Kidney capillary endothelial cell (primary cell): ENCODE data around the gene ADAM12.

Source experiments
- DNase-seq: peaks from one replicate; pipeline ENCODE4 v3.0.0-alpha.2; 2018; ENCODE audit warnings: low spot score

ADAM12 gene

GRCh38 chr10:126214021-126214420, 174.3 kb downstream of the ADAM12 start:
- no peak for DNase-seq

GRCh38 chr10:126212738-126213137, 175.5 kb downstream of the ADAM12 start:
- DNase-seq, result no peak

- DNase-seq, result no peak
Measured at GRCh38 chr10:126210051-126210651, 178.1 kb downstream of the ADAM12 start.

GRCh38 chr10:126209451-126209850, 178.8 kb downstream of the ADAM12 start:
- no peak for DNase-seq

- DNase-seq, result no peak
Measured at GRCh38 chr10:126208726-126209302, 179.5 kb downstream of the ADAM12 start.

GRCh38 chr10:126207851-126208250, 180.4 kb downstream of the ADAM12 start:
- no peak for DNase-seq

- no peak for DNase-seq
Measured at GRCh38 chr10:126207313-126207771, 180.9 kb downstream of the ADAM12 start.

- no peak for DNase-seq
Measured at GRCh38 chr10:126205486-126206205, 182.6 kb downstream of the ADAM12 start.

GRCh38 chr10:126204320-126204719, 184.0 kb downstream of the ADAM12 start:
- DNase-seq, result no peak

- DNase-seq, result no peak
Measured at GRCh38 chr10:126203746-126204145, 184.5 kb downstream of the ADAM12 start.

GRCh38 chr10:126201603-126202002, 186.7 kb downstream of the ADAM12 start:
- no peak for DNase-seq

GRCh38 chr10:126199221-126199998, 188.9 kb downstream of the ADAM12 start:
- no peak for DNase-seq

GRCh38 chr10:126198681-126199080, 189.6 kb downstream of the ADAM12 start:
- no peak for DNase-seq

- DNase-seq, result no peak
Measured at GRCh38 chr10:126197036-126197543, 191.2 kb downstream of the ADAM12 start.

- no peak for DNase-seq
Measured at GRCh38 chr10:126196281-126196680, 192.0 kb downstream of the ADAM12 start.

GRCh38 chr10:126191192-126191591, 197.1 kb downstream of the ADAM12 start:
- no peak for DNase-seq

GRCh38 chr10:126188679-126189200, 199.5 kb downstream of the ADAM12 start:
- no peak for DNase-seq

GRCh38 chr10:126187399-126187798, 200.9 kb downstream of the ADAM12 start:
- DNase-seq, result no peak

- no peak for DNase-seq
Measured at GRCh38 chr10:126186766-126187165, 201.5 kb downstream of the ADAM12 start.

GRCh38 chr10:126185676-126186447, 202.4 kb downstream of the ADAM12 start:
- no peak for DNase-seq

GRCh38 chr10:126181626-126182025, 206.7 kb downstream of the ADAM12 start:
- DNase-seq, result no peak
